Prostate gland (tissue), 2 donors: ENCODE measurements around the gene USP35. TPM values are rescaled to one million over a fixed set of nuclear protein-coding genes. Genes with fewer than 3 reads are reported as not detected.

Source experiments
- total RNA-seq, 2 donors: library from RNA; depleted of rRNA; stranded (reverse); fragments of >200 nt; gene quantifications; one replicate each; pipeline ENCODE4 v1.1.0, GENCODE V29; 2016

Gene USP35
- total RNA-seq, 2 donors from 2014 or later: 3.4 to 13.6 TPM

Other genes starting within 250 kb of the USP35 start
- 10 to 100 TPM; 30.1 to 31.0 TPM for gene INTS4, start 194.3 kb upstream of the USP35 start, total RNA-seq
- gene KCTD14, start 165.6 kb upstream of the USP35 start, total RNA-seq: 10 to 100 TPM in 1 of 2 donors, 1 to 10 TPM in 1; 3.6 to 16.8 TPM
- not detected for gene THRSP, start 125.1 kb upstream of the USP35 start, total RNA-seq
- 100 to 1,000 TPM; 119 to 193 TPM for gene NDUFC2, start 109.1 kb upstream of the USP35 start, total RNA-seq
- gene ALG8, start 49.3 kb upstream of the USP35 start, total RNA-seq: 10 to 100 TPM; 34.0 to 50.3 TPM
- gene KCTD21, start 293 bp upstream of the USP35 start, total RNA-seq: 10 to 100 TPM in 1 of 2 donors, 1 to 10 TPM in 1; 7.3 to 12.2 TPM
- gene GAB2, start 228.9 kb downstream of the USP35 start, total RNA-seq: 10 to 100 TPM in 1 of 2 donors, 1 to 10 TPM in 1; 7.4 to 12.8 TPM